ENCODE data around the gene FAM219A. TPM values are rescaled to one million over a fixed set of nuclear protein-coding genes. Genes with fewer than 3 reads are reported as not detected.

Gene FAM219A
- total RNA-seq, 6 donors from 2014 or later: 10.0 to 33.0 (median 15.2) TPM

DNA sequence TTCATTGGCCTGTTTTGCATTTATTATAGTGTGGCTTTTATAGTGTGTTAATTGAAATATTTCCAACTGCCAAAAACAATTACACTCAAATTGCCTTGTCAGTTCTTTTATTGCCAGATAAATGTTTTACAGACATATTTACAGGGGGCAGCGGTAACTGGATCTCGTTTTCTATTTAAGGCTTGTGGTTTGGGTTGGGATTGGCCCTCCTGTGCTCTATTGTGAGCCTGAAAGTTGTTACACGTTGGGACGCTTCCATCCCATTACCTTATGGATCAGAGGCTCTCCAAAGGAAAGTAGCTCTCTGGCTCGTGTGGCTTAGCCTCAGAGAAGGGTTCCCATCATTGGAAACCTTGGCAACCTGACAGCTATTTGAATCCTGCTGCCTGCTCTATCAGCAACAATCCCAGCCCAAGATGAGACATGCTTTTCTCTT lies 21.1 kb upstream of the FAM219A start:
- no peak overlapping the region for H3K27ac ChIP-seq
- H3K27me3 ChIP-seq: no peaks in the 10 kb centered on the region
- H3K36me3 ChIP-seq: no peaks in the 10 kb centered on the region
- WGBS, 2 donors: 65 to 83% methylated on average over 5 of the region's 5 CpGs
- no peak overlapping the region for H3K4me3 ChIP-seq
- H3K9me3 ChIP-seq: no peaks in the 10 kb centered on the region
- ATAC-seq (ENCODE audit: low FRiP score in 2 of 2) (no peak), DNase-seq (no peak)
- TF ChIP-seq POLR2AphosphoS5 (IDR thresholded peaks at IDR 0.05) (no peak), POLR2A (IDR thresholded peaks at IDR 0.05) (no peak), EP300 (IDR thresholded peaks at IDR 0.05) (no peak)
- TF ChIP-seq, protein P1, sequence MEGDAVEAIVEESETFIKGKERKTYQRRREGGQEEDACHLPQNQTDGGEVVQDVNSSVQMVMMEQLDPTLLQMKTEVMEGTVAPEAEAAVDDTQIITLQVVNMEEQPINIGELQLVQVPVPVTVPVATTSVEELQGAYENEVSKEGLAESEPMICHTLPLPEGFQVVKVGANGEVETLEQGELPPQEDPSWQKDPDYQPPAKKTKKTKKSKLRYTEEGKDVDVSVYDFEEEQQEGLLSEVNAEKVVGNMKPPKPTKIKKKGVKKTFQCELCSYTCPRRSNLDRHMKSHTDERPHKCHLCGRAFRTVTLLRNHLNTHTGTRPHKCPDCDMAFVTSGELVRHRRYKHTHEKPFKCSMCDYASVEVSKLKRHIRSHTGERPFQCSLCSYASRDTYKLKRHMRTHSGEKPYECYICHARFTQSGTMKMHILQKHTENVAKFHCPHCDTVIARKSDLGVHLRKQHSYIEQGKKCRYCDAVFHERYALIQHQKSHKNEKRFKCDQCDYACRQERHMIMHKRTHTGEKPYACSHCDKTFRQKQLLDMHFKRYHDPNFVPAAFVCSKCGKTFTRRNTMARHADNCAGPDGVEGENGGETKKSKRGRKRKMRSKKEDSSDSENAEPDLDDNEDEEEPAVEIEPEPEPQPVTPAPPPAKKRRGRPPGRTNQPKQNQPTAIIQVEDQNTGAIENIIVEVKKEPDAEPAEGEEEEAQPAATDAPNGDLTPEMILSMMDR (IDR thresholded peaks at IDR 0.05): no peak
- no peaks in the 10 kb centered on the region for H3K4me1 ChIP-seq

DNA sequence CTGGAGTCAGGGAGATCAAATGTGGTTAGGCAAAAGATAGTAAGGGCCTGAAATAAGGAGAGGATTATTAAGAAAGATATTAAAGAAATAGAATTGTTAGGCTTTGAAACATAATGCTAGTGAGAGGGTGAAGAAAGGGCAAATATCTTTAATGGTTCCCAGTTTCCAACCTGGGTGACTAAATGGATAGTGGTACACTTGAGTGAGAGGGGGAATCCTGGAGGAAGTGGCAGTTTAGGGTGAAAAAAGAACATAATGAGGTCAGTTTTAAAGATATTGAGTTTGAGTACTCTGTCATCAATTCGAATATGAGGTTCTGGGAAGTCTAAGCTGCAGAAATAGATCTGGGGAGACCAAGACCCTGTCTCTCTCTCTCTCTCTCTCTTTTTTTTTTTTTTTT lies 19.2 kb upstream of the FAM219A start:
- no peak overlapping the region for H3K27ac ChIP-seq
- no peak for ATAC-seq (ENCODE audit: low FRiP score in 2 of 2)
- TF ChIP-seq POLR2AphosphoS5 (IDR thresholded peaks at IDR 0.05) (no peak), POLR2A (IDR thresholded peaks at IDR 0.05) (no peak), EP300 (IDR thresholded peaks at IDR 0.05) (no peak)
- TF ChIP-seq, protein P1 (IDR thresholded peaks at IDR 0.05): no peak
- H3K27me3 ChIP-seq: no peaks in the 10 kb centered on the region
- no peaks in the 10 kb centered on the region for H3K4me1 ChIP-seq
- H3K9me3 ChIP-seq: no peaks in the 10 kb centered on the region
- 59 to 82% methylated on average over 1 of the region's 1 CpG for WGBS, 2 donors
- DNase-seq: no peak
- H3K36me3 ChIP-seq: no peaks in the 10 kb centered on the region
- H3K4me3 ChIP-seq: no peak overlapping the region

DNA sequence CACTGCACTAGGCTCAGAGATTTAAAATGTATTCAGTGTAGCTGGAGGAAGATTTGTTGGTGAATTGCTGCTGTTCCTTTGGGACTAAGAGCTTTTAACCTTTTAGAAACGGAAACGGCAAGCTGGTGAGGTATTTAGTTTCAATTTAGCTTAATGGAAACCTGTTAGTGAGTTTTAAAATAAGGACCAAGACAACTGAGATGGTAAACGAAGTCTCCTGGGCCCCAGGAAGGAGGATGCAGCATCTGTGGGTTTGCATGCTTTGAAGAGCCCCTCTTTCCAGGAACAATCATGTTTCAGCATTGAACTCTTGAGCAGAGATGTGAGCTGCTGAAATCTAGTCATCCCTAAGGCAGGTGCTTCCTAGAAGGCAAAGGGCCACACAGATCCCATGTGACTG lies 16.7 kb upstream of the FAM219A start:
- Histone ChIP-seq H3K4me1 (no peaks in the 10 kb centered on the region), H3K36me3 (no peaks in the 10 kb centered on the region), H3K27me3 (no peaks in the 10 kb centered on the region), H3K9me3 (no peaks in the 10 kb centered on the region), H3K4me3 (no peak overlapping the region), H3K27ac (no peak overlapping the region)
- ATAC-seq (ENCODE audit: low FRiP score in 2 of 2) (no peak), DNase-seq (no peak)
- TF ChIP-seq EP300 (IDR thresholded peaks at IDR 0.05): no peak
- TF ChIP-seq POLR2AphosphoS5 (IDR thresholded peaks at IDR 0.05): no peak
- TF ChIP-seq, protein P1 (IDR thresholded peaks at IDR 0.05): no peak
- 48 to 64% methylated on average over 3 of the region's 3 CpGs for WGBS, 2 donors

DNA sequence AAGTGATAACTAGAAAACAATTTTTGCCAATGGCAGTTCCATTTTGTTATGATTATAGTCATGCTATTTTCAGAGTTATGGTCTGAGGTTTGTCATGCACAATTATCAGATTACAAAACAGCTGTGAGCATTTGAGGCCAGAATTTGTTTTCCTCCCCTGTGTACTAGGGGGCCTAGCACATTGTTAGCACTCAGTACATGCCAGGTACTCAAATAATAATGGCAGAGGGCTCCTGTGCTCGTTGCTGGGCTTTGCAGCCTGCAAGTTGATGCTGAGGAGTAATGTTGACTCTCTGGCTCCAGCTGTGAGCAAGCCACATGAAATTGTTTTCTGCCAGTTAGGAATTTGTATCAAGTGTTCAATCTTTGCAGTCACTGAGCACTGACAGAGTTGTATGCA lies 7.1 kb upstream of the FAM219A start:
- TF ChIP-seq POLR2AphosphoS5 (IDR thresholded peaks at IDR 0.05): no peak
- no peak for TF ChIP-seq POLR2A (IDR thresholded peaks at IDR 0.05)
- TF ChIP-seq, protein P1 (IDR thresholded peaks at IDR 0.05): no peak
- no peak for TF ChIP-seq EP300 (IDR thresholded peaks at IDR 0.05)
- no peaks in the 10 kb centered on the region for H3K36me3 ChIP-seq
- H3K4me3 ChIP-seq: no peak overlapping the region
- WGBS, 2 donors: 0 to 24% methylated on average over 1 of the region's 1 CpG
- H3K9me3 ChIP-seq: no peaks in the 10 kb centered on the region
- DNase-seq: no peak
- no peaks in the 10 kb centered on the region for H3K27me3 ChIP-seq
- no peaks in the 10 kb centered on the region for H3K4me1 ChIP-seq
- no peak for ATAC-seq (ENCODE audit: low FRiP score in 2 of 2)
- H3K27ac ChIP-seq: no peak overlapping the region

DNA sequence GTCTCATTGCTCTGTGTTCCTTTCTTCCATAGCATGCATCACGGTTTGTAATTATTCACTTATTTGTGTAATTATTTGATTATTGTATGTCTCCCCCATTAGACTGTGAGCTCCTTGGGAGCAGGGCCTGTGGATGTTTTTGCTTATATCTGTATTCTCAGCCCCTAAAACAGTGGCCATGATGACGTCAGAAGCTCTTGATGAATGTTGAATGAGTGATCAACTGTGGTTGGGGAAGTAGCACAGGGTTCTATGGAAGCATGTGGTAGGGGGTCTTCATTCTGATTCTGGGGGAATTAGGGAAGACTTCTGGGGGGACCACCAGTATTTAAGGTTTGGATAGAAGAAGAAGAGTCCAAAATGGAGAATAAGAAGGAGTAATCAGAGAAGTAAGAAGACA lies 6.2 kb upstream of the FAM219A start:
- 62 to 71% methylated on average over 2 of the region's 2 CpGs for WGBS, 2 donors
- TF ChIP-seq POLR2A (IDR thresholded peaks at IDR 0.05) (no peak), EP300 (IDR thresholded peaks at IDR 0.05) (no peak), POLR2AphosphoS5 (IDR thresholded peaks at IDR 0.05) (no peak)
- TF ChIP-seq, protein P1 (IDR thresholded peaks at IDR 0.05): no peak
- DNase-seq (no peak), ATAC-seq (ENCODE audit: low FRiP score in 2 of 2) (no peak)
- no peaks in the 10 kb centered on the region for H3K36me3 ChIP-seq
- H3K27ac ChIP-seq: no peak overlapping the region
- H3K27me3 ChIP-seq: no peaks in the 10 kb centered on the region
- H3K4me3 ChIP-seq: no peak overlapping the region
- H3K9me3 ChIP-seq: no peaks in the 10 kb centered on the region
- no peaks in the 10 kb centered on the region for H3K4me1 ChIP-seq

Data from upper lobe of left lung (tissue), 6 donors.